Measurements from ENCODE around the gene RPL41.

Gene RPL41

DNA sequence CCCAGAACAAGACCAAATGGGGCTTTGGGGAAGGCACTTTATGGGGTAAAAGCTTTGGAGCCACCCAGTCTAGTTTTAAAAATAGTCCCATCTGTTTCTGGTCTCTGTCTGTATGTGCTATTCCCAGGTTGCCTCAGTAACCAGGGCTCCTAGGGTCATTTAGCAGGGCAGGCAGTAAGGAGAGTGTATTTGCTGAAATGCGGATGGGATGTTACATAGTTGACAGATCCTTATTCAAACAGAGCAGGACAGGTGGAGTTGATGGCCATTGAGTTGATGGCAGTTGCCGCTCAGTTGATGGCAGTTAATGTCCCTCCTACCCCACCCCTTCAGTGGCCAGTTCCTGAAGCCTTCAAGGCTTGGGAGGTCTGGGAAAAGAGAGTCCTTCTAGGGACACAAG lies 6.2 kb downstream of the RPL41 start:
- peaks cover 0 to 40% of the 10 kb centered on the region in 2 experiments; a peak in 2 of 3 replicates for H3K36me3 ChIP-seq (ENCODE audit: control insufficient read depth in 2 of 2, insufficient read depth in 1 of 2, low read length in 2 of 2)
- ChIA-PET POLR2A (interaction anchor here (1.3 to 1.6 kb wide), 2 partner anchors 67 to 136 kb away, joined by 3 to 4 read pairs; partner anchors contain the start of genes ANKRD52 and SMARCC2), CTCF (interaction anchor here (0.6 to 1.1 kb wide), 3 partner anchors 67 to 109 kb away, joined by 3 to 6 read pairs (median 4); partner anchors contain the start of gene SMARCC2)
- peaks cover 14% of the 10 kb centered on the region for H3K4me1 ChIP-seq (ENCODE audit: control insufficient read depth, insufficient read depth, low read length)
- H3K4me3 ChIP-seq (ENCODE audit: low read depth, low read length) = no peak overlapping the region
- no peaks in the 10 kb centered on the region for H3K9me3 ChIP-seq (ENCODE audit: control insufficient read depth, insufficient read depth, low read depth, low read length)
- TF ChIP-seq GLI4 (tag by site-specific recombination; IDR thresholded peaks at IDR 0.05) = no peak
- TF ChIP-seq ZNF324 (tag by site-specific recombination; IDR thresholded peaks at IDR 0.05) = no peak
- no peak for TF ChIP-seq GLIS2 (tag by site-specific recombination; IDR thresholded peaks at IDR 0.05)
- TF ChIP-seq SCRT1 (tag by site-specific recombination; IDR thresholded peaks at IDR 0.05; ENCODE audit: borderline replicate concordance) = no peak
- no peak for TF ChIP-seq ZNF600 (tag by site-specific recombination; IDR thresholded peaks at IDR 0.05)
- TF ChIP-seq, protein P1, sequence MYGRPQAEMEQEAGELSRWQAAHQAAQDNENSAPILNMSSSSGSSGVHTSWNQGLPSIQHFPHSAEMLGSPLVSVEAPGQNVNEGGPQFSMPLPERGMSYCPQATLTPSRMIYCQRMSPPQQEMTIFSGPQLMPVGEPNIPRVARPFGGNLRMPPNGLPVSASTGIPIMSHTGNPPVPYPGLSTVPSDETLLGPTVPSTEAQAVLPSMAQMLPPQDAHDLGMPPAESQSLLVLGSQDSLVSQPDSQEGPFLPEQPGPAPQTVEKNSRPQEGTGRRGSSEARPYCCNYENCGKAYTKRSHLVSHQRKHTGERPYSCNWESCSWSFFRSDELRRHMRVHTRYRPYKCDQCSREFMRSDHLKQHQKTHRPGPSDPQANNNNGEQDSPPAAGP (tag by site-specific recombination; IDR thresholded peaks at IDR 0.05) = no peak
- no peak overlapping the region for H3K27ac ChIP-seq (ENCODE audit: extremely low read depth, low read depth, low read length)

DNA sequence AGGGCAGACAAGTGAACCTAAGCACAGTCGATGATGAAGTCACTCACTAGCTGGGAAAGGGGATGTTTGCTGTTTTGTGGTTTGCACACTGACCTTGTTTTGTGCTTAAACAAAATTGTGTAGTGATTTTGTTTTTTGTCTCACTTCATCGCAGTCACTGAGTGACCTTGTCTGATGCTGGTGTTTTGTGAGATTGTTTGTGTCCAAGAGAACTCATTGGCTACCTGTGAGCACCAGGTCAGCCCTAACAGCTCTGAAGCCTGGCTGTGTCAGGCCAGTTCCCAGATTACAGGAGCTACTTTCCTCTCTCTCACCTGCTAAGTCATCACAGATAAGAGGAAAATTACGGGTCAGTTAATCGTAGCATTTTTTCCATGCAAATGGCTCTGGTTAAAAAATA lies 7.7 kb downstream of the RPL41 start:
- POLR2A ChIA-PET = interaction anchor here (0.9 to 2.0 kb wide), 3 partner anchors 35 to 65 kb away, joined by 3 to 6 read pairs (median 4); partner anchors contain the start of gene SMARCC2
- H3K4me3 ChIP-seq (ENCODE audit: low read depth, low read length) = no peak overlapping the region
- H3K27ac ChIP-seq (ENCODE audit: extremely low read depth, low read depth, low read length) = no peak overlapping the region
- CTCF ChIA-PET = interaction anchor here (0.6 to 6.8 kb wide), 9 partner anchors 15 to 411 kb away, joined by 3 to 65 read pairs (median 3); partner anchors contain the start of gene SMARCC2
- peaks cover 0 to 38% of the 10 kb centered on the region in 2 experiments; a peak in 2 of 3 replicates for H3K36me3 ChIP-seq (ENCODE audit: control insufficient read depth in 2 of 2, insufficient read depth in 1 of 2, low read length in 2 of 2)
- peaks cover 10% of the 10 kb centered on the region for H3K4me1 ChIP-seq (ENCODE audit: control insufficient read depth, insufficient read depth, low read length)
- TF ChIP-seq, protein P2, sequence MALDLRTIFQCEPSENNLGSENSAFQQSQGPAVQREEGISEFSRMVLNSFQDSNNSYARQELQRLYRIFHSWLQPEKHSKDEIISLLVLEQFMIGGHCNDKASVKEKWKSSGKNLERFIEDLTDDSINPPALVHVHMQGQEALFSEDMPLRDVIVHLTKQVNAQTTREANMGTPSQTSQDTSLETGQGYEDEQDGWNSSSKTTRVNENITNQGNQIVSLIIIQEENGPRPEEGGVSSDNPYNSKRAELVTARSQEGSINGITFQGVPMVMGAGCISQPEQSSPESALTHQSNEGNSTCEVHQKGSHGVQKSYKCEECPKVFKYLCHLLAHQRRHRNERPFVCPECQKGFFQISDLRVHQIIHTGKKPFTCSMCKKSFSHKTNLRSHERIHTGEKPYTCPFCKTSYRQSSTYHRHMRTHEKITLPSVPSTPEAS (tag by site-specific recombination; IDR thresholded peaks at IDR 0.05) = no peak
- 0 out of 2 replicates have a peak, but pooled peaks have one; percentile 33 for TF ChIP-seq ZFP37 (tag by site-specific recombination; IDR thresholded peaks at IDR 0.05)
- H3K9me3 ChIP-seq (ENCODE audit: control insufficient read depth, insufficient read depth, low read depth, low read length) = no peaks in the 10 kb centered on the region

DNA sequence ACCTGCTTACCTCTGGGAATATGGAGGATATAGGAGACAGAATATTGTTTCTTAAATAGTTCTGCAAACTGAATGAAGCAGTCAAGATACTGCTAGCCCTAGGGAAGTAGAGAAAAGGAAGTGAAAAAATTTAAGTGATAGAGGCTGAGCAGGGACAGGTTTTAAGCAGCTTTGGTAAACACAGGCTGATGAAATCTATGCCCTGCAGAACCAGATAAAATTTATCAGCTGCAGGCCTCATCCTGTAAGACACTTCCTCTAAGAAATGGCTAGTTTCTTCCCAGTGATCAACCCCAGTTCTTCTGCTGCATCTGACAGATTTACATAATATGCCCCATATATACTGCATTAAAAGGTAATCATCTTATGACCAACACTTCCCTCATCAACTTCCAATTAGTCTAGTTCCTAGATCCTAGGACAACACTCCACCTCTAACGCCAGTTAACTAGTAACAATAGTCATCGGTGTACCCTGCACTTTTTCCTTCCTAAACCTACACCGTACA lies 10.4 kb downstream of the RPL41 start:
- H3K27ac ChIP-seq (ENCODE audit: extremely low read depth, low read depth, low read length) = no peak overlapping the region
- POLR2A ChIA-PET = interaction anchor here (0.9 to 3.8 kb wide), 9 partner anchors 9 to 63 kb away, joined by 3 to 99 read pairs (median 18); partner anchors contain the start of genes MYL6B, PA2G4, RPL41 and SMARCC2

More for the DNA sequence above, 10.4 kb downstream of the RPL41 start:
- no peak for TF ChIP-seq ZNF16 (tag by site-specific recombination; IDR thresholded peaks at IDR 0.05; ENCODE audit: low read depth)
- TF ChIP-seq ZNF623 (tag by site-specific recombination; IDR thresholded peaks at IDR 0.05) = no peak
- TF ChIP-seq RBAK (tag by site-specific recombination; IDR thresholded peaks at IDR 0.05) = no peak
- TF ChIP-seq, protein P3, sequence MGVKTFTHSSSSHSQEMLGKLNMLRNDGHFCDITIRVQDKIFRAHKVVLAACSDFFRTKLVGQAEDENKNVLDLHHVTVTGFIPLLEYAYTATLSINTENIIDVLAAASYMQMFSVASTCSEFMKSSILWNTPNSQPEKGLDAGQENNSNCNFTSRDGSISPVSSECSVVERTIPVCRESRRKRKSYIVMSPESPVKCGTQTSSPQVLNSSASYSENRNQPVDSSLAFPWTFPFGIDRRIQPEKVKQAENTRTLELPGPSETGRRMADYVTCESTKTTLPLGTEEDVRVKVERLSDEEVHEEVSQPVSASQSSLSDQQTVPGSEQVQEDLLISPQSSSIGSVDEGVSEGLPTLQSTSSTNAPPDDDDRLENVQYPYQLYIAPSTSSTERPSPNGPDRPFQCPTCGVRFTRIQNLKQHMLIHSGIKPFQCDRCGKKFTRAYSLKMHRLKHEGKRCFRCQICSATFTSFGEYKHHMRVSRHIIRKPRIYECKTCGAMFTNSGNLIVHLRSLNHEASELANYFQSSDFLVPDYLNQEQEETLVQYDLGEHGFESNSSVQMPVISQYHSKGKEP (tag by site-specific recombination; IDR thresholded peaks at IDR 0.05) = no peak
- no peak for TF ChIP-seq OVOL3 (tag by site-specific recombination; IDR thresholded peaks at IDR 0.05)
- no peak for TF ChIP-seq ZNF549 (tag by site-specific recombination; IDR thresholded peaks at IDR 0.05)
- TF ChIP-seq ZNF174 (tag by site-specific recombination; IDR thresholded peaks at IDR 0.05) = no peak
- no peak for TF ChIP-seq TCF7L2 (IDR thresholded peaks at IDR 0.05; ENCODE audit: borderline replicate concordance, low read depth, low read length)
- TF ChIP-seq, protein P1 (tag by site-specific recombination; IDR thresholded peaks at IDR 0.05) = no peak
- TF ChIP-seq, protein P4, sequence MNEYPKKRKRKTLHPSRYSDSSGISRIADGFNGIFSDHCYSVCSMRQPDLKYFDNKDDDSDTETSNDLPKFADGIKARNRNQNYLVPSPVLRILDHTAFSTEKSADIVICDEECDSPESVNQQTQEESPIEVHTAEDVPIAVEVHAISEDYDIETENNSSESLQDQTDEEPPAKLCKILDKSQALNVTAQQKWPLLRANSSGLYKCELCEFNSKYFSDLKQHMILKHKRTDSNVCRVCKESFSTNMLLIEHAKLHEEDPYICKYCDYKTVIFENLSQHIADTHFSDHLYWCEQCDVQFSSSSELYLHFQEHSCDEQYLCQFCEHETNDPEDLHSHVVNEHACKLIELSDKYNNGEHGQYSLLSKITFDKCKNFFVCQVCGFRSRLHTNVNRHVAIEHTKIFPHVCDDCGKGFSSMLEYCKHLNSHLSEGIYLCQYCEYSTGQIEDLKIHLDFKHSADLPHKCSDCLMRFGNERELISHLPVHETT (tag by site-specific recombination; IDR thresholded peaks at IDR 0.05) = no peak
- no peak for TF ChIP-seq ZBTB21 (tag by site-specific recombination; IDR thresholded peaks at IDR 0.05)
- peaks cover 6 to 34% of the 10 kb centered on the region in 2 experiments; a peak in 2 of 3 replicates for H3K36me3 ChIP-seq (ENCODE audit: control insufficient read depth in 2 of 2, insufficient read depth in 1 of 2, low read length in 2 of 2)
- CTCF ChIA-PET = interaction anchor here (0.5 to 6.8 kb wide), 11 partner anchors 10 to 444 kb away, joined by 3 to 65 read pairs (median 3); partner anchors contain the start of genes COQ10A, MYL6, RNF41 and SMARCC2
- H3K4me3 ChIP-seq (ENCODE audit: low read depth, low read length) = no peak overlapping the region
- no peaks in the 10 kb centered on the region for H3K9me3 ChIP-seq (ENCODE audit: control insufficient read depth, insufficient read depth, low read depth, low read length)
- H3K4me1 ChIP-seq (ENCODE audit: control insufficient read depth, insufficient read depth, low read length) = peaks cover 9% of the 10 kb centered on the region

Data from HEK293 (cell line).